Ectodermal cell (in vitro differentiated cells): Measurements from ENCODE around the gene CNOT6L.

Experiments
- H3K27ac ChIP-seq: 2 replicates; pipeline ENCODE4 v1.7.0; 2013; ENCODE audit warnings: mild to moderate bottlenecking, low read depth, low read length; ENCODE audit not compliant: insufficient read depth, poor library complexity, severe bottlenecking
- H3K27me3 ChIP-seq: 2 replicates; pipeline ENCODE4 v1.7.0; 2013; ENCODE audit warnings: mild to moderate bottlenecking, low read length; ENCODE audit not compliant: insufficient read depth, control insufficient read depth, poor library complexity, severe bottlenecking
- H3K36me3 ChIP-seq: one replicate; pipeline ENCODE4 v1.7.0; 2013; ENCODE audit warnings: low read length; ENCODE audit not compliant: control insufficient read depth, insufficient read depth
- H3K4me1 ChIP-seq: one replicate; pipeline ENCODE4 v1.7.0; 2013; ENCODE audit warnings: low read length; ENCODE audit not compliant: control insufficient read depth, insufficient read depth
- H3K4me3 ChIP-seq: 2 replicates; pipeline ENCODE4 v1.7.0; 2013; ENCODE audit warnings: low read depth, low read length, control low read depth; ENCODE audit not compliant: insufficient read depth
- H3K9me3 ChIP-seq: 2 replicates; pipeline ENCODE4 v1.7.0; 2013; ENCODE audit warnings: mild to moderate bottlenecking, low read length, moderate library complexity; ENCODE audit not compliant: control insufficient read depth
- WGBS, 2 experiments: methylation state at CpG; one replicate each; pipeline ENCODE4 v1.1.7; 2013; ENCODE audit warnings: missing lambda C conversion rate in 2 of 2; 5-methylcytosine and 5-hydroxymethylcytosine counted together

CNOT6L gene

GRCh38 chr4:77821775-77822174 is 2.6 kb upstream of the CNOT6L start:
- 78 to 84% methylated on average over 1 of the region's 1 CpG for WGBS, 2 experiments
- Histone ChIP-seq H3K27ac (no peak overlapping the region), H3K4me3 (no peak overlapping the region), H3K27me3 (peaks cover 26% of the 10 kb centered on the region), H3K4me1 (peaks cover 5% of the 10 kb centered on the region), H3K36me3 (no peaks in the 10 kb centered on the region), H3K9me3 (no peaks in the 10 kb centered on the region)

- Histone ChIP-seq H3K36me3 (no peaks in the 10 kb centered on the region), H3K27me3 (peaks cover 26% of the 10 kb centered on the region), H3K9me3 (no peaks in the 10 kb centered on the region), H3K4me3 (peak overlapping the region; percentile 71), H3K4me1 (peaks cover 5% of the 10 kb centered on the region), H3K27ac (no peak overlapping the region)
- 51 to 59% methylated on average over 11 to 14 of the region's 14 CpGs for WGBS, 2 experiments
Observed at GRCh38 chr4:77820649-77821561, 1.7 kb upstream of the CNOT6L start.

- no peak overlapping the region for H3K27ac ChIP-seq
- H3K27me3 ChIP-seq = peaks cover 26% of the 10 kb centered on the region
- no peaks in the 10 kb centered on the region for H3K36me3 ChIP-seq
- H3K4me1 ChIP-seq = peaks cover 5% of the 10 kb centered on the region
- WGBS, 2 experiments = 0% methylated on average over 81 of the region's 81 CpGs
- no peaks in the 10 kb centered on the region for H3K9me3 ChIP-seq
- H3K4me3 ChIP-seq = peak overlapping the region; percentile 71
Observed at GRCh38 chr4:77819843-77820648, 878 bp upstream of the CNOT6L start.

GRCh38 chr4:77819404-77819842 is 255 bp upstream of the CNOT6L start:
- H3K36me3 ChIP-seq = no peaks in the 10 kb centered on the region
- peaks cover 26% of the 10 kb centered on the region for H3K27me3 ChIP-seq
- WGBS, 2 experiments = 0% methylated on average over 66 of the region's 66 CpGs
- H3K4me1 ChIP-seq = peaks cover 5% of the 10 kb centered on the region
- no peak overlapping the region for H3K27ac ChIP-seq
- no peaks in the 10 kb centered on the region for H3K9me3 ChIP-seq
- peak overlapping the region; percentile 71 for H3K4me3 ChIP-seq

GRCh38 chr4:77818073-77818601 is 1.0 kb downstream of the CNOT6L start:
- 1 to 2% methylated on average over 13 of the region's 13 CpGs for WGBS, 2 experiments
- peaks cover 5% of the 10 kb centered on the region for H3K4me1 ChIP-seq
- H3K9me3 ChIP-seq = no peaks in the 10 kb centered on the region
- H3K36me3 ChIP-seq = no peaks in the 10 kb centered on the region
- H3K27me3 ChIP-seq = peaks cover 26% of the 10 kb centered on the region
- peak overlapping the region; percentile 3 for H3K27ac ChIP-seq
- peak overlapping the region; percentile 71 for H3K4me3 ChIP-seq

- H3K27me3 ChIP-seq = peaks cover 26% of the 10 kb centered on the region
- peak overlapping the region; percentile 71 for H3K4me3 ChIP-seq
- H3K36me3 ChIP-seq = no peaks in the 10 kb centered on the region
- H3K9me3 ChIP-seq = no peaks in the 10 kb centered on the region
- H3K27ac ChIP-seq = no peak overlapping the region
- WGBS, 2 experiments = 88 to 91% methylated on average over 6 to 7 of the region's 8 CpGs
- peaks cover 5% of the 10 kb centered on the region for H3K4me1 ChIP-seq
Observed at GRCh38 chr4:77817304-77818072, 1.7 kb downstream of the CNOT6L start.

DNA sequence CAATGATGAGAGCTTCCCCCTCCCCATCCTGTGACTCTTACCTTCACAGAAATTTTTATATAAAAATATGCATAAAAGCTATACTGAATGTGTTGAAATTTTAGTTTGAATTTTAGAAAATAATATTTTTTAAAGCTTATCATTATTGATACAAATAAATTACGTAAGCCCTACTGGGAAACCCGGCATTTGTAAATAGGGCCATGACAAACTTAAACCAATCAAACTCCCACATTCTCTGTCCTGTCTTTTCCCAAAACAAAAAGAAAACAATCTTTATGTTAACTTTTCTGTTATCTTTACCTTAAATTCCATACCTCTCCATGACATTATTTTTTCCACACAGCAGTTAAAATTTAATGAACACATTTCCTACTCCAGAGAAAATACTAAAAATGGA is 2.6 kb downstream of the CNOT6L start:
- Histone ChIP-seq H3K9me3 (no peaks in the 10 kb centered on the region), H3K27me3 (peaks cover 26% of the 10 kb centered on the region), H3K27ac (no peak overlapping the region), H3K36me3 (no peaks in the 10 kb centered on the region), H3K4me1 (peaks cover 5% of the 10 kb centered on the region), H3K4me3 (no peak overlapping the region)
- WGBS, 2 experiments = 90 to 96% methylated on average over 2 of the region's 2 CpGs

- Histone ChIP-seq H3K36me3 (no peaks in the 10 kb centered on the region), H3K4me3 (no peak overlapping the region), H3K27me3 (peaks cover 17% of the 10 kb centered on the region), H3K27ac (no peak overlapping the region), H3K9me3 (no peaks in the 10 kb centered on the region), H3K4me1 (peaks cover 5% of the 10 kb centered on the region)
Observed at GRCh38 chr4:77815636-77816035, 3.5 kb downstream of the CNOT6L start.

GRCh38 chr4:77805840-77806239 is 13.3 kb downstream of the CNOT6L start:
- Histone ChIP-seq H3K36me3 (no peaks in the 10 kb centered on the region), H3K4me3 (no peak overlapping the region), H3K9me3 (no peaks in the 10 kb centered on the region), H3K4me1 (no peaks in the 10 kb centered on the region), H3K27ac (no peak overlapping the region), H3K27me3 (no peaks in the 10 kb centered on the region)
- 88 to 95% methylated on average over 8 of the region's 8 CpGs for WGBS, 2 experiments
